ENCODE data around the gene SLC23A1.

DNA sequence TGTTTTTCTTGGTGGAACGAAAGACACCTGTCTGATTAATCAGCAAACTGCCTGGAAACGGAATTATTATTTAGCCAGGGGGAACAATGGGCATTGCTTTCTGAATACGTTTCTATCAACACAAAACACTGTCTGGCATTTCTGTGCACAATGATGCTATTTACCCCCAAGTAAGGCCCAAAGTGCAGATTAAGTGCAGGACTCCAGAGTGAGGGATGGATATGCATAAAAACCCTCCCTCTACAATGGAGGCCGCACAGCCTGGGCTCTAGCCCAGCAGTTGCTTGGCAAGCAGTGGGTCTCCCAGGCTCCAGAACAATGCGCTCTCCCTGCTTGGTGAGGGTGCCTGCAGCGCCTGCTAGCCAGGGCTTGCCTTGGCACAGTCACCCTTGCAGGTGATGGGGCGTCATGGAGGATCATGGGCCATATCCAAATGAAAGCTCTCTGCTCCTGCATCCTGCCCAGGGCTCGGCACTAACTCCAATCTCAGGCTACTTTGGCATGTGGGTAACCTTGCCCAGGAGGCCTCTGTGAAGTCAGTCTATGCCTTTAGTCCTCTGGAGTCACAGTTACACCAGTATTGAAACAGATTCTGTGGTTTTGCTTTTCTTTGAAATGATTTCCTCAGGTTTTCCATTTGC is 32.2 kb upstream of the SLC23A1 start:
- TF ChIP-seq, protein P1, sequence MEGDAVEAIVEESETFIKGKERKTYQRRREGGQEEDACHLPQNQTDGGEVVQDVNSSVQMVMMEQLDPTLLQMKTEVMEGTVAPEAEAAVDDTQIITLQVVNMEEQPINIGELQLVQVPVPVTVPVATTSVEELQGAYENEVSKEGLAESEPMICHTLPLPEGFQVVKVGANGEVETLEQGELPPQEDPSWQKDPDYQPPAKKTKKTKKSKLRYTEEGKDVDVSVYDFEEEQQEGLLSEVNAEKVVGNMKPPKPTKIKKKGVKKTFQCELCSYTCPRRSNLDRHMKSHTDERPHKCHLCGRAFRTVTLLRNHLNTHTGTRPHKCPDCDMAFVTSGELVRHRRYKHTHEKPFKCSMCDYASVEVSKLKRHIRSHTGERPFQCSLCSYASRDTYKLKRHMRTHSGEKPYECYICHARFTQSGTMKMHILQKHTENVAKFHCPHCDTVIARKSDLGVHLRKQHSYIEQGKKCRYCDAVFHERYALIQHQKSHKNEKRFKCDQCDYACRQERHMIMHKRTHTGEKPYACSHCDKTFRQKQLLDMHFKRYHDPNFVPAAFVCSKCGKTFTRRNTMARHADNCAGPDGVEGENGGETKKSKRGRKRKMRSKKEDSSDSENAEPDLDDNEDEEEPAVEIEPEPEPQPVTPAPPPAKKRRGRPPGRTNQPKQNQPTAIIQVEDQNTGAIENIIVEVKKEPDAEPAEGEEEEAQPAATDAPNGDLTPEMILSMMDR (IDR thresholded peaks at IDR 0.05; ENCODE audit: poor library complexity) = no peak
- TF ChIP-seq EZH2phosphoT487 (IDR thresholded peaks at IDR 0.05; ENCODE audit: low read depth, severe bottlenecking, unreplicated experiment) = no peak
- TF ChIP-seq EZH2 (IDR thresholded peaks at IDR 0.05; ENCODE audit: borderline replicate concordance) = no peak
